Activated T-helper 2 cell treated with anti-CD3 and anti-CD28 coated beads, Interferon-gamma antibody, Interleukin-2, Interleukin-4, amounts not matched to agents 10 μg/mL and 5 μg/mL and 100 μg/mL, durations not matched to agents 14 hours and 24 hours and 36 hours (primary cell): ENCODE results near the gene SLC25A47. TPM values are rescaled to one million over a fixed set of nuclear protein-coding genes. Genes with fewer than 3 reads are reported as not detected.
"Not testable (repeated sequence)": the region's sequence is repeated elsewhere in the genome, so short reads cannot be mapped to it uniquely, and the experiment has no call there.

Experiments used
- DNase-seq: peaks from one replicate; pipeline ENCODE4 v3.0.0; 2021; ENCODE audit warnings: low spot score
- H3K27ac Mint-ChIP-seq: one replicate; pipeline ENCODE4 v1.8.0; 2021; ENCODE audit warnings: mixed read lengths
- H3K27me3 Mint-ChIP-seq: one replicate; pipeline ENCODE4 v1.8.0; 2021; ENCODE audit warnings: low read depth, mixed read lengths
- H3K36me3 Mint-ChIP-seq: one replicate; pipeline ENCODE4 v1.8.0; 2021; ENCODE audit warnings: low read depth, mixed read lengths
- H3K4me1 Mint-ChIP-seq: one replicate; pipeline ENCODE4 v1.8.0; 2021; ENCODE audit warnings: low read depth, mixed read lengths
- H3K4me3 Mint-ChIP-seq: one replicate; pipeline ENCODE4 v1.8.0; 2021; ENCODE audit warnings: low read depth, mild to moderate bottlenecking, moderate library complexity, mixed read lengths
- H3K9me3 Mint-ChIP-seq: one replicate; pipeline ENCODE4 v1.8.0; 2021; ENCODE audit warnings: mixed read lengths
- intact Hi-C: fragments of 100-400 bp; cut with micrococcal nuclease; formaldehyde crosslinking; loops from one replicate; pipeline ENCODE4 v1.15.1; 2023
- total RNA-seq: library from RNA; stranded (reverse); gene quantifications from 2 replicates; pipeline ENCODE4 v1.2.3, GENCODE V29; 2022

Gene SLC25A47
- total RNA-seq, 1 donor from 2014 or later = not detected

DNA sequence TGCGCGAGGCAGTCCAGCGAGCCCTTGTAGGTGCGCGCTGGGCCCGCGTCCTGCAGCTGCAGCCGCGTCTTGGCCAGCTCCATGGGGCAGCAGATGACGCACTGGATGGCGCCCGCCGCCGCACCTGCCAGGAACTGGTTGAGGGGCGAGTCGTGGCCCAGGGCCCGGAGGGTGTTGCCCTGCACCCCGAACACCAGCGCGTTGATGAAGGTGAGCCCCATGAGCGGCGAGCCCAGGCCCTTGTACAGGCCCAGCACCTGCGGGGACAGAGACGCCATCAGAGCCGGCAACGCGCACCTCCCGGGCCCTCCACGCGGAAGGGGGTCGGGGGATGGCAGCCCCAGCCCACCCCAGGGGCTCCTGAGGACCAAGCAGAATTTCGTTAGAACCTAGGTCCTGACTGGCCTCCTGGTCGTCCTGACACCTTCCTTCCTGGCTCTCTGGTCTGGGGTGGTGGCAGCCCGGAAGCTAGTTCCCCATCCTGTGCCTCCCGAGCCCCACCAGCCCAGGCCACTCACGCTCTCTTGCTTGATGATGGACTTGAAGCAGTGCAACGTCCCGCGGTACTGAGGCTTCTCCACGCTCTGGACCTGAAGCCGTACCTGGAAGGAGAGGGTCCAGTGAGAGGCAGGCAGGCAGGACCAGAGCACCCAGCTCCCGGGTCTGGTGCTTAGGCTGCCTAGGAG lies 30.2 kb upstream of the SLC25A47 start:
- DNase-seq = no peak
- no peaks in the 10 kb centered on the region for H3K27me3 Mint-ChIP-seq
- no peaks in the 10 kb centered on the region for H3K4me1 Mint-ChIP-seq
- no peak overlapping the region for H3K27ac Mint-ChIP-seq
- no peak overlapping the region for H3K4me3 Mint-ChIP-seq
- no peaks in the 10 kb centered on the region for H3K9me3 Mint-ChIP-seq
- intact Hi-C loops = no loop called here
- H3K36me3 Mint-ChIP-seq = no peaks in the 10 kb centered on the region

DNA sequence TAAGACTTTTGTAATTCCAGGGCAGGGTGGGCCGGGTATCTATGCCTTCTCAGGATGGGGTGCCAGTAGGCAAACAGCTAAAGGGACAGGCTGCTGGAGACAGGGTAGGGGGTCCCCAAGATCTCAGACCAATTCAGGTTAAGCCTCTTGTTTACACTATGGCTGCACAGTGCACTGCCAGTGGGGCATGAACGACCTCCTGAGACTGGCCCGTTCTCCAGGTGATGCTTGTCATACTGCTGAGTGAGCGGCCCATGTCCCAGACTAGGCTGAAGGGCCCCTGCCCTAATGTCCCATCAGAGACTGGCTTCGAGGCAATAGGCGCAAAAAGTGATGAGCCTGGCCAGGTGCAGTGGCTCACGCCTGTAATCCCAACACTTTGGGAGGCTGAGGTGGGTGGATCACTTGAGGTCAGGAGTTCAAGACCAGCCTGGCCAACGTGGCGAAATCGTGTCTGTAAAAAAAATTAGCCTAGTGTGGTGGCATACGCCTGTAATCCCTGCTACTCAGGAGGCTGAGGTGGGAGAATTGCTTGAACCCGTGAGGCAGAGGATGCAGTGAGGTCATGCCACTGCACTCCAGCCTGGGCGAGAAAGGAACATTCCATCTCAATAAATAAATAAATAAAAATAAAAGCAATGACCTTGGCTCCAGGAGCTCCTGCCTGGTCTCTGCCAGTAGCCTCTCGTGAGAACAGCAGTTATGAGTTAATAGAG lies 29.5 kb upstream of the SLC25A47 start:
- H3K4me1 Mint-ChIP-seq = peaks cover 1% of the 10 kb centered on the region
- H3K36me3 Mint-ChIP-seq = no peaks in the 10 kb centered on the region
- DNase-seq = no peak
- H3K27ac Mint-ChIP-seq = no peak overlapping the region
- no peaks in the 10 kb centered on the region for H3K9me3 Mint-ChIP-seq
- intact Hi-C loops = no loop called here
- no peaks in the 10 kb centered on the region for H3K27me3 Mint-ChIP-seq
- no peak overlapping the region for H3K4me3 Mint-ChIP-seq

DNA sequence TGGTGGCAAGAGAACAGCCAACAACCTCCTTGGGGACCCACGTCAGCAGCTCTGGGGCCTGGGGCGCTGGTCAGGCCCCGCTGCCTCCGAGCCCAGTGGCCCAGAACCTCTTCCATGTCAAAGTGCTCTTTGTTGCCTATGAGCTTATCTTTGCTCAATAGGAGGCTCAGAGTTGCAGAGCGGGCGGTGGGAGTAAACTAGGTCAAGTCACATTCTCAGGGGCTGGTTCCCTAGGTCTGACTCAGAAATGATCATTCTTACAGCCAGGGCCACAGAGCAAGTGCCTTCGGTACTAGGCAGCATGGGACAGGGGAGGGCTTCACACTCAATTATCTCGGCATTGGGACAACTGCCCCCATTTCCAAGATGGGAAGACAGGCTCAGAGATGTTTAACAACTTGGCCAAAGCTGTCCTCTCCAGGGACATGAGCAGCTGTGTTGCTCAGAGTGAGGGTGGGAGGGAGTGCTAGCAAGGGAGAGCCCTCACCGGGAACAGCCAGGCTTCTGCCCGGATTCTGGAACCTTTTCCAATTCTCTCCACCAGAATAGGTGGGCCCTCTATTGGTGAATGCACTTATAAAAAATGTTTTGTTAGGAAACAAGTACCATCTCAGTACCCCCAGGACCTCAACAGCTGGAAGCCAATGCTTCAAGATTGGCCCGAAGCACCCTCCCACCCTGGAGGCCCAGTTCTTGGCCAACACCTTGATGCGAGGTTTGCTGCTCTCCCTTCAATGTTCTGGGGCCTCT lies 28.8 kb upstream of the SLC25A47 start:
- Mint-ChIP-seq H3K9me3 (no peaks in the 10 kb centered on the region), H3K36me3 (no peaks in the 10 kb centered on the region), H3K27ac (no peak overlapping the region), H3K27me3 (no peaks in the 10 kb centered on the region), H3K4me1 (peaks cover 1% of the 10 kb centered on the region), H3K4me3 (no peak overlapping the region)
- DNase-seq = no peak
- intact Hi-C loops = no loop called here

DNA sequence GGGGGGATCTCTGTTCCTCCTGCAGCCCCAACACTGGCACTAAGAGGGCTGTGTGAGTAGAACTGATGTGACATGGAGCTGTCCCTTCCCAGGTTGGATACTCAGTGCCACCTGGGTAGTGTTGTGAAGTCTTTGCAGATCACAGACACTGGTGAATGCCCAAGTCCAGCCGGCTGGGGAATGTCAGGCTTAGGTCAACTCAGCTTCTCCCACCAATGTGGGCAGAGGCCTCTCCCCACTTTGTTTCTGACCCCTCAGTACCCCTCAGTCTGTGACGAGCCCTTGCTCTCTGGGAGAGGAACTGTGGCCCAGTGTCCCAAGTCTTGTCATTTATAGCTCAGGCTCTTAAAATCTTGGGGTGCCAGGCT lies 28.2 kb upstream of the SLC25A47 start:
- Mint-ChIP-seq H3K27me3 (no peaks in the 10 kb centered on the region), H3K9me3 (no peaks in the 10 kb centered on the region), H3K4me1 (peaks cover 1% of the 10 kb centered on the region), H3K4me3 (no peak overlapping the region), H3K27ac (no peak overlapping the region), H3K36me3 (no peaks in the 10 kb centered on the region)
- intact Hi-C loops = no loop called here
- no peak for DNase-seq

DNA sequence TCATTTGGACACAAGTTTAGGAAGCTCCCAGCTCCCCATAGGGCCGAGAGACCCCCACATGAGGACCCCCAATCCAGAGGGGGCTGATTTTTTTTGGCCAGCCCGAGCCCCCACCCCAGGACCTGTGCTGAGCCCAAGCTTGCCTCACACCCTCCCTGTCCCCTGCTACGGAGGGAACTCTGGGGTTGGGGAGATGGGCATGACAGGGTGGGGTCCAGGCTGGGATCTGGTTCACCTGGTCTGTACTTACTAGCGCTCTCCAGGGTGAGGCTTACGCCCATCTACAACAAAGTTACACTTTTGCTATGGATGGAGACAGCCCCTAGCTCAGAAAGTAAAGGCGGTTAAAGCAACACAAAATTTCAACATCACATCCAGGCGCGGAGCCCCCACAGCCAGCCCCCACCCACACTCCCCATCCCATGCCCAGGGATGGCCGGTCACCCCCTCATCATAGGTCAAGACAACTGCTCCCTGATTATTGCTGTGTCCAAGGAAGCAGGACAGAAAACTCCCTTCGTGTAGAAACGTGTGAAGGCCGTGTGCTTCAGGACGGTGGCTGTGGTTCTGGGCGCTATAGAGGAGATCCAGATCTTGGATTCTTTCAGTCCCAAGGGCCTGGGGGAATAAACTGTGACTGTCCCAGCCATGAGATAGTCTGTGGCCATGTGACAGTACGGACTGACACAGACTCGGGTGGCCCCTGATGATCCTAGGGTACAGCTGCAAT lies 27.6 kb upstream of the SLC25A47 start:
- Mint-ChIP-seq H3K27me3 (no peaks in the 10 kb centered on the region), H3K4me3 (no peak overlapping the region), H3K4me1 (peaks cover 1% of the 10 kb centered on the region), H3K36me3 (no peaks in the 10 kb centered on the region), H3K9me3 (no peaks in the 10 kb centered on the region), H3K27ac (no peak overlapping the region)
- no peak for DNase-seq
- intact Hi-C loops = no loop called here

DNA sequence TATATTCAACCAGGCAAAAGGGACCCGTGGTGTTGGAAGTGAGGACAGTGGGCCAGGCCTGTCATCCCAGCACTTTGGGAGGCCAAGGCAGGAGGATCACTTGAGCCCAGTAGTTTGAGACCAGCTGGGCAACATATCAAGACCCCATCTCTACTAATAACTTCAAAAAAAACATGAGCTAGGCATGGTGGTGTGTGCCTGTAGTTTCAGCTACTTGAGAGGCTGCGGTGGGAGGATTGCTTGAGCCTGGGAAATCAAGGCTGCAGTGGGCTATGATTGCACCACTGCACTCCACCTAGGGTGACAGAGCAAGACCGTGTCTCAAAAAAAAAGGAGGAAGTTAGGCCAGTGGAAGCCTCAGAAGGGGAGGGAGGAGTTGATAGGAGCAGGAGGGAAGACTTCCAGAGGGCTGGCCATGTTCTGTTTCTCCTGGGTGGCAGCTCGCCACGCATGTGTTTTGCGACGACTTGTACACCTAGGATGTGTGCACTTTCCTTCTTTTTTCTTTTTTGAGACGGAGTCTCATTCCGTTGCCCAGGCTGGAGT lies 27.0 kb upstream of the SLC25A47 start:
- DNase-seq = no peak
- Mint-ChIP-seq H3K4me3 (no peak overlapping the region), H3K36me3 (no peaks in the 10 kb centered on the region), H3K4me1 (peaks cover 1% of the 10 kb centered on the region), H3K27ac (no peak overlapping the region), H3K9me3 (no peaks in the 10 kb centered on the region), H3K27me3 (no peaks in the 10 kb centered on the region)
- intact Hi-C loops = no loop called here

DNA sequence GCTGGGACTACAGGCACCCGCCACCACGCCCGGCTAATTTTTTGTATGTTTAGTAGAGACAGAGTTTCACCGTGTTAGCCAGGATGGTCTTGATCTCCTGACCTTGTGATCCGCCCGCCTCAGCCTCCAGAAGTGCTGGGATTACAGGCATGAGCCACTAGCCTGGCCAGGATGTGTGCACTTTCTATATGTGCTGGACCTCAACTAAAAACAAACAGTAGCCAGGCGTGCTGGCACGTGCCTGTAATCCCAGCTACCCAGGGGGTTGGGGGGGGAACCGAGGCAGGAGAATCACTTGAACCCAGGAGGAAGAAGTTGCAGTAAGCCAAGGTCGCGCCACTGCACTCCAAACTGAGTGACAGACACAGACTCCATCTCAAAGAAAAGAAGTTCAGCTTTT lies 26.4 kb upstream of the SLC25A47 start:
- intact Hi-C loops, H3K36me3 Mint-ChIP-seq, DNase-seq, H3K4me1 Mint-ChIP-seq, H3K9me3 Mint-ChIP-seq, H3K27ac Mint-ChIP-seq, H3K27me3 Mint-ChIP-seq, H3K4me3 Mint-ChIP-seq: not testable (repeated sequence)

DNA sequence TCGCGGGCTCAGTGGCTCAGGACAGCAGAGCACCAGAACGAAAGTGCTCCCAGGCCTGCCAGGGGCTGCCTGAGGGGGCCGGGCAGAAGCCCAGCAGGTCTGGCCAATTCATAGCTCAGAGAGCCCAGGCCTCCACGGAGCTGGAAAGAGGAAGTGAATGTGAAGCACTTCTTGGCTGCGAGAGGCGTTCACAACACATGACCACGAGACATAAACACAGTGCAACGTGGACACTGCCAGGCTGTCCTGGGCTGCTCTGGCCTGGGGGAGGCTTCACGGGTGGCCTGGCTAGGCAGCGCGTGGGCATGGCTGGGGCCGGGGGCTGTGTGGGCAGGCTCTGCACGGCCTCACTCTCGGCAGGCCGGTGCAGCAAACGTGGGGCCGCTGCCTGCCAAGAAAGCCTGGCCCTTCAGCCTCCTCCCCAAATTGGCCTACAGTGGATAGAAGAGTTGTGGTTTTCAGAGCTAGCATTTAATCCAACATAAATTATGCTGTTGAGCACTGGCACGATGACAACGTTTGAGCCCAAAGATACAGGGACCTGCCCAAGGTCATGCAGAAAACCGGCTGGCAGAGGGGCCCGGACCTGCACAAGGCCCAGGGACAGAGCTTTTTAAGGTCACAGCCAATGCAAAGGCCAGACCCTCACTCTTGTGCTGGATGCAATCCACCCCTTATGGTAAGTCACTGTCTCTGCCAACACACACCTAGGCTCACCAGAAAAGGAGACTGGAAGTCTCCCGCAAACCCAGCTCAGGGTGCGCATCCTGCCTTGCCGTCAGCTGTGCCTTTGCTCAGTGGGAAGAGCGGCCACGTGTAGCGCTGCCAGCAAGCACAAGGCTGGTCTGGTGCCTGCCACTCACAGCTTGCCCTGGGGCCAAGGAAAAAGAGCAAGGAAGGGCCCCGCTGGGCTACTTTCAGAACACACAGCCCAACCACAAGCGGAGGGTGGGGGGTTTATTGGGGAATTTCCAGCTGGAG lies 25.5 kb upstream of the SLC25A47 start:
- H3K9me3 Mint-ChIP-seq = no peaks in the 10 kb centered on the region
- H3K4me3 Mint-ChIP-seq = no peak overlapping the region
- H3K27me3 Mint-ChIP-seq = no peaks in the 10 kb centered on the region
- no peaks in the 10 kb centered on the region for H3K36me3 Mint-ChIP-seq
- H3K27ac Mint-ChIP-seq = no peak overlapping the region
- H3K4me1 Mint-ChIP-seq = peaks cover 2% of the 10 kb centered on the region
- no peak for DNase-seq
- intact Hi-C loops = no loop called here

DNA sequence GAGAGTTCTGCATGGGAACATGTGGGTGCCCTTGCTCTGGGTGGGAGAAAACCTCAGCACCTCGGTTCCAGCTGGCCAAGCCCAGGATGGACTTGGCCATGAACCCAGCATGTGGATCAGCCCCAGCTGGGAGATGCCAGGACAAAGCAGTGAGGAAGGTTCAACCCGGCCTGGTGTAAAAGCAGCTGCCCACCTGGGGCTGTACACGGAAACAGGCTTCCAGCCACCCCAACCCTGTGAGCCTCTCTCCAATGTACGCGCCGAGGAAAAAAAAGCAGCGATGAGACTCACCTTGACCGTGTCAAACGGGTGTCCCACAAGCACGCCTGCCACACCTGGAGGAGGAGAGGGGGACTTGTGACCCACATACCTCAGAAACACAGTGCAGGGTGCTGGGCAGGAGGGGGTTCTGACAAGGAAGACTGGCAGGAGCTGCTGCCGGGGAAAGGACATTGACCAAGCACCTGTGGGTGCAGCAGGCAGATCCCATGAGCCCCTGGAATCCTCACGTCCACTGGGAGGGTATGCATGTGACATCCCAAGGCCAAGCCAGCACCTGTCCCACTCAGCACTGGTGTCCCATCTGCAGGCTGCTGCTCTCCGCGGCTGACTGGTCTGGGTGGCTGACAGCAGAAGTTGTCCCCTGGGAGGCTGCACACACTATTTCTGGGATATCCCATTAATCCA lies 24.4 kb upstream of the SLC25A47 start:
- no peaks in the 10 kb centered on the region for H3K27me3 Mint-ChIP-seq
- intact Hi-C loops = no loop called here

DNA sequence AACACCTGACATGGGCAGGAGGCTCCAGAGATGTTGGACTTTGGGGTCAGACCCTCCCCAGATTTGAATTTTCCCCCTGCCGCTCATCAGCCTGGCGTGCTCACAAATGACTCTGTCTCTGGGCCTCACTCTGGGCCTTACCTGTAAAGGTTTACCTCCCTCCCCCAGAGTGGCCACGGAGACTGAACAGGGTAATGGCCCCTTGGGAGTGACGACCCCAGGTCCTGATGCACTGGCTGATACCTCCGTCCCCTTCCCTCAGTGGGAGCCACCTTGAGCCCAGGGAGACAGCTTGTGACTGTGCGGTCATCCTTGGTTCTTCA lies 23.9 kb upstream of the SLC25A47 start:
- H3K27ac Mint-ChIP-seq = no peak overlapping the region
- intact Hi-C loops = no loop called here
- no peaks in the 10 kb centered on the region for H3K27me3 Mint-ChIP-seq
- no peak for DNase-seq
- H3K9me3 Mint-ChIP-seq = no peaks in the 10 kb centered on the region
- no peaks in the 10 kb centered on the region for H3K36me3 Mint-ChIP-seq
- H3K4me3 Mint-ChIP-seq = no peak overlapping the region
- peaks cover 9% of the 10 kb centered on the region for H3K4me1 Mint-ChIP-seq

More for the DNA sequence above, 24.4 kb upstream of the SLC25A47 start:
- DNase-seq = no peak
- Mint-ChIP-seq H3K27ac (no peak overlapping the region), H3K4me1 (peaks cover 9% of the 10 kb centered on the region), H3K9me3 (no peaks in the 10 kb centered on the region), H3K36me3 (no peaks in the 10 kb centered on the region), H3K4me3 (no peak overlapping the region)

DNA sequence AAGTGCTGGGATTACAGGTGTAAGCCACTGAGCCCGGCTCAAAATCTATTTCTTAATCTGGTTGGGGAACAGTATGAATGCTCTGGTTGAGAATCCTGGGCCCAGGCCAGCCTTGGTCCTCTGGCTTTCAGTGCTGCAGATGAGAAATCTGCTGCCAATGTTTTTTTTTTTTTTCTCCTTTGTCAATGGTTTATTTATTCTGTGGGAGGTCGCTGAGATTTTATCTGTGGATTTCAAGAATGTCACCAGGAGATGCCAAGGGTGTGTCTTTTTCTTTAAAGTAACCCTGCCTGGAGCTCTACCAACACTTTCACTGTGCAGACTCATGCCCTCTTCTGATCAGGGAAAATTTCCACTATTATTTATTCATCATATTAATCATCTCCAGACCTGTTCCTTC lies 20.5 kb upstream of the SLC25A47 start:
- Mint-ChIP-seq H3K9me3 (no peaks in the 10 kb centered on the region), H3K4me1 (peaks cover 16% of the 10 kb centered on the region), H3K27ac (no peak overlapping the region), H3K27me3 (peaks cover 6% of the 10 kb centered on the region), H3K4me3 (no peak overlapping the region), H3K36me3 (no peaks in the 10 kb centered on the region)
- DNase-seq = no peak
- intact Hi-C loops = no loop called here
